ENCODE results near the gene C1QTNF1.

Gene C1QTNF1

DNA sequence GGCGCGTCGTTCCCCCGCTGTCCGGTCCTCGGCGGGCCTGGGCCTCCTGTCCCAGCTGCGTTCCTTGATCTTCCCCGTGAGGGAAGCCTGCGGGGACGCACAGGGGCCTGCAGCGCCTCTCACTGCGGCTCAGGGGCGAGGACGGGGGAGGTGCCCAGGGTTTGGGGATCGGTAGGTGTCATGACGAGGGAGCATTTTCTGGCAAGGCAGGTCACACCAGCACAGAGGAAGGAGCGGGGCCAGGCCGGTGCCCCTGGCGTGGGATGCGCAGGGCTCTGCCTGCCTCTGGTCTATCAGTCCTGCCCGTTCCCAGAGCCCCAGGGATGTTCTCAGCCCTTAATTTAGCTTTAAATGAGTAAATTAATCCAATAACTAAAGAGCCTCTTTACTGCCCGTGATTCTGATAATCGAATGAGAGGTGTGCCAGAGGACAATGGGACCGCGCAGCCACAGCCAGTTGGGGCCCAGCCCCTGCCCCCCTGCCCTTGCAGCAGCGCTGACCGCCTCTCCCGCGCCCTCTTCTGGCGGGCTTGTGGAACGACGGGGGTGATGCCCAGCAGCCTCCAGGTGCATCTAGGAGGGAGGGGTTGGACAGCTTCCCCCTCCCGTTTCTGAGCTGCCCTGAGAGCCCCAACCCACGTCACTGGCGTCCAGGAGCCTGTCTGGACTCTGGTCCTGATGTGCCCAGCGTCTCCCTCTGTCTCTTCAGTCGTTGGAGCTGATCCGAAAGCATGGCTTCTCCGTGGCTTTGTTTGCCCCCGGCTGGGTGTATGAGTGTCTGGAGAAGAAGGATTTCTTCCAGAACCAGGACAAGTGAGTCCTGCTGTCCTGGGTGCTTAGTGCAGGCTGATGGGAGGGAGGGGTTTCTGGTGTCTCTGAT is 58.6 kb downstream of the C1QTNF1 start:
- no peak for DNase-seq

DNA sequence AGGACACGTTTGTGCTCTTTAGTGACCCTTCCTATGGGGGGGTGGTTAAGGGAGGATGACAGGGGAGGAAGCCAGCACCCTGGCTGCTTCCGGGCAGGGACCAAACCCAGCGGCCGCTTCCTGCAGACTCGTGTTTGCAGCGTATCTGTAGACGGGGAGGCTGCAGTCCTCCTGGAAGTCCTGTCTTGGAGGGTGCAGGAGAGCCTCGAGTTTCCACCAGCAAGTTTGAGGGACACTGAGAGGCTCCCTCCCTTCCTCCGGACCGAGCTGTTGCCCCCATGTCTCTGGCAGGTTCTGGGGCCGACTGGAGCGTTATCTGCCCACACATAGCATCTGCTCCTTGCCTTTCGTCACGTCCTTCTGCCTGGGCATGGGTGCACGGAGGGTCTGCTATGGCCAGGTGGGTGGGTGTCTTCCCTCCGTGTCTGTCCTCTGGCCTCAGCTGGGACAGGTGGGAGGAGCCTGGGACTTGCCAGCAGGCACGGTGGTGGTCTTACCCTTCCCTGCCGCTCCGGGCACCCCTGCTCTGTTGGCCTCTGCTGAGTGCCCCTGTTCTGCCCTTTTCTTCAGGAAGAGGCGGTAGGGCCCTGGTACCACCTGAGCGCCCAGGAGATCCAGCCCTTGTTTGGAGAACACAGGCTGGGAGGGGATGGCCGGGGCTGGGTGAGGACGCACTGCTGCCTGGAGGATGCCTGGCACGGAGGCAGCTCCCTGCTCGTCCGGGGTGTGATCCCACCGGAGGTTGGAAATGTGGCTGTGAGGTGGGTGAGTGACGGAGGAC is 59.4 kb downstream of the C1QTNF1 start:
- DNase-seq = no peak

DNA sequence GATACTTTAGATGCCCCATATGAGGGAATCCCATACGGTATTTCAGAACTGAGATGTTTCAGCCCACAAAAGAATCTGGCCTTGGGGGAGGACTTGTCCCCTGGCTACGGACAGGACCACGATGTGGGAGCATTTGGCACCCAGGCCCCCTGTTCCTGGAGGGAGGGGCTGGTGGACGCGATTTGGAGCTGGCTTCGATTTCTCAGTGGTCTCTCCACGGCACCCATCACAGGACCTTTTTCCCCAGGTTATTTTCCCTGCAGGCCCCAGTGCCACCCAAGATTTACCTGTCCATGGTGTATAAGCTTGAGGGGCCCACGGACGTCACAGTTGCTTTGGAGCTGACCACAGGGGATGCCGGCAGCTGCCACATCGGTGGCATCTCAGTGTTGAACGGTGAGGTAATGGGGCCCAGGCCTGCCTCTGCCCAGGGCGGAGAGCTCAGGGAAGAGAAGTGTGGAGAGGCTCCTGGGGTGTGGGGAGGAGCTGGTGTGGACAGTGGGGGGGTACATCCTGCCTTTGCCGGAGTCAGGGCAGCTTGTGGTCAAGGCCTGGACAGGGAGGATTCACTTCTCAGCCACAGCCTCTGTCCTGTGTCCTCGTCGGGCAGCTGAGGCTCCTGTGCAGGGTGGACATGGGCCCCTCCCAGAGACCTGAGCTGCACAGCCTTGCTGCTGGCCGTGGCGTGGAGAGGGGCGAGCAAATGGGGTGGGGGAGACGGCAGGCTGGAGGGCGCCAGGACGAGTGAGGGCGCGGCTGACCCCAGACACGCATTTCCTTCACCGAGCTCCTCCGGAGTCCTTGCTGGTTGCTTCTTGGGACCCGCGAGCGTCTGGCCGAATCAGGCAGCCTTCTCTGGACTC is 60.6 kb downstream of the C1QTNF1 start:
- DNase-seq = no peak

DNA sequence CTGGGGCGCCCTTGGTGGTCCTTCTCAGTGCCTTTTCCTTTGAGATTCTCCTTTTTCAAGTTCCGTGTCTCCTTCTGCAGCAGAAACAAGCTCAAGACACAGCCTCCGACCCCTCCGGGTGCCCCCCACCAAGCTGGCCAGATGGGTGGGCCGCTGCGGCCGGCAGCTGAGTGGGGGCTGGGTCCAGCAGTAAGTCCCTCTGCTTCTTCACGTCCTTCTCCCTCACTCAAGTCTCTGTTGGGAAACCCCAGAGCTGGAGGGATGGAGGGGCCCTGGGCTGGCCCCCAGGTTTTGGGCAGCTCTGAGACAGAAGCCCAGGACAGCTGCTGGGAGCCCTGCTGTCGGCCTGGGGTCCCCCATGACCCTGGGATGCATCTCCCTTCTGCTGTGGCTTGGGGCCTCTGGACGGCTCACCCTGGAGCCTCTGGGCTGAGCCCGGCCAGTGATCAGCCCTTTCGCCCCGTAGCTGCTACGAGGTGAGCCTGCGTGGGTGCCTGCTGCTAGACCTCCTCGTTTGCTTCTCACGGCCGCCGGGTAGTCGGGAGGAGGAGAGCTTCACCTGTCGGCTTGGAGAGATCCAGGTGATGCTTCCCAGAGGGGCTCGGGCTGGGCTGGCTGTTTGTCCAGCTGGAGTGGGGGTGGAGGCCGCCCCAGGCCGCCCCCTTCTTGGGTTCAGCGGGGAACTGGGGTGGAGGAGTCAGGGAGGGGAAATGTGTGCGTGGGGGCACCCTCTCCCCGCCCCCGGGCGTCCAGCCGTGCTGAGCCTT is 61.4 kb downstream of the C1QTNF1 start:
- DNase-seq = no peak

DNA sequence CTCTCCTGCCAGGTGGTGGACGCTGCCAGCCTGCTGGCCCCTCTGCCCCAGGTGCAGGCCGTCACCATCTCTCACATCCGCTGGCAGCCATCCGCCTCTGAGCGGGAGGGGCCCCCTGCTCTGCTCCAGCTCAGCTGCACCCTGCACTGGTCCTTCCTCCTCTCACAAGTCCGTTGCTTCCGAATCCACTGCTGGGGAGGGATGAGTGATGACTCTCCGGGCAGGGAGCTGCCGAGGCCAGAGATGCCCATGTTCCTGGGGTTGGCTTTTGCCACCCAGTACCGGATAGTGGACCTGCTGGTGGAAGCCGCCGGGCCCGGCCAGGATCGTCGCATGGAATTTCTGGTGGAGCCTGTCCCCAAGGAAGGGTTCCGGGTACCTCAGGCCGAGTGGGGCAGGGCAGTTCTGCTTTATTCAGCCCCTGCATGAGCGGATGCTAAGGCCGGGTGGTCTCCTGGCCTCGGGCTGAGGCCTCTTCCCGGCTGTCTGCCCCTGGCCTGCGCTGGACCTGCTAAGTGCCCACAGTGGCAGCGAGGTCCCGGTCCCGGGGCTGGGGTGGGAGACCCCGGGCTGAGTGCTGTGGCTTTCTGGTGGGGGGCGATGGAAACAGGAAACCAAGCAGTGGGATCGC is 62.1 kb downstream of the C1QTNF1 start:
- DNase-seq = no peak

DNA sequence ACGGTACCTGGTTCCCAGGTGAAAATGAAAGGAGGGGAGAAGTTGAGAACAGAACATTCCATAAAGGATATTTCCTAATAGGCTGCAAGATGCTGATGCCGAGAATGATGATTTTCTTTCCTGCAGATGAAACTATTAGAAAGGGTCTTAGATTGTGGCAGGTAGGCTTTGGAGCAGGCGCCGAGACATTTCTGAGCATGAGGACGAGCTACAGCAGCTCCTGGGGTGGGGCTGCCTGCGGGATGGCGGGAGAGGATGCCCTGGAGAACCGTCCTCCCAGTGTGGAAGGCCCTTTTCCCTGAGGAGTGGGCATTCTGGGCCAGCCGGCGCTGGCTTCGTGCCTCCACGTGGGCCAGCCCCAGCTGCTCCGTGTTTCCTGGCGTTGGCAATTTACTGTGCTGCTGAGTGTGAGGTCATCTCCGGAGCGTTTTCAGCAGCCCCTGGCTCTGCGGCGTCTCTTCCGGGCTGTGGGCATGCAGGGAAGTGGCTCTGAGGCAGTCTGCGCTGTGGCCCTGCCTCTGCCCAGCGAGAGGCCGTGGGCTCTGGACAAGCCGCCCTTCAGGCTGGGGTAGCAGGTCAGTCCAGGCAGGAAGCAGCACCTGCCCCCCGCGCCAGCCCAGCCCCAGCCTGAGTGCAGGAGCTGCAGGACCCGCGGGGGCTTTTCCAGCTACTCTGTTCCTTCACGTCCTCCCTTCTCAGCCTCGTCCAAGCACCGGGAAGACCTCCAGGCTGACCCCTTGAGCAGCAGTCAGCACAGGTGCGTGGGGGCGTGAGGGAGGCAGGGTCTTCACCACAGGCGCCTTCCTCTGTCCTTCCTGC is 62.8 kb downstream of the C1QTNF1 start:
- DNase-seq = no peak

DNA sequence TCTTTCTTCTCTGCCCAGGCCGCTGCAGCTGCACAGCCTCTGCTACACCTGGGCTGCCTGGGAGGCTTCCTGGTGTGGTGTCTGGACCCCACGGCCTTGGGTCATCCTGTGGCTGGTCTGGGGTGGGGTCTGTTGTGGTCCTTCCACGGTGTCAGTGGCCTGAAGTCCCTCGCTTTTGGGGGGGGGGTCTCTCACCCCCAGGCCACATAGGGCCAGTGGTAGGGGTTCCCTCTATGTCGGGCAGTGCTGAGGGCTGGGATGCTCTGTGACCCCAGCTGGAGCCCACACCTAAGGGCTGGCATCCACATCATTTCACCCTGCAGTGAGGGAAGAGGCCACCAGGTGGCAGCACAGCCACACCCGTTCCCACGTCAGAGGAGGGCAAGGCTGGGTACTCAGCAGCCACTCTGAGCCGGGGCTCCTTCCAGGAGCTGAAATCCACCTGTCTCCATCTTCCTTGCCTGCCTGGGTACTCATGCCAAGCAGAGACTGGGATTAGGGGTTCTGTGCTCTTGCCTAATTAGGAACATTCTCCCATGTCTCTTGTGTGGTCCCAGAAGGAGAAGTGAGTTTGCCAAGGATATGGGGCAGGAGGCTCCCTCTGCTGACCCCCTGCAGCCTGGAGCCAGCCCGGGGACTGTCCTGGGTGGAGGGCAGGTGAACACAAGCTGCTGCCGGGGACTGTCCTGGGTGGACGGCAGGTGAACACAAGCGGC is 63.6 kb downstream of the C1QTNF1 start:
- peak; percentile 32 for DNase-seq

DNA sequence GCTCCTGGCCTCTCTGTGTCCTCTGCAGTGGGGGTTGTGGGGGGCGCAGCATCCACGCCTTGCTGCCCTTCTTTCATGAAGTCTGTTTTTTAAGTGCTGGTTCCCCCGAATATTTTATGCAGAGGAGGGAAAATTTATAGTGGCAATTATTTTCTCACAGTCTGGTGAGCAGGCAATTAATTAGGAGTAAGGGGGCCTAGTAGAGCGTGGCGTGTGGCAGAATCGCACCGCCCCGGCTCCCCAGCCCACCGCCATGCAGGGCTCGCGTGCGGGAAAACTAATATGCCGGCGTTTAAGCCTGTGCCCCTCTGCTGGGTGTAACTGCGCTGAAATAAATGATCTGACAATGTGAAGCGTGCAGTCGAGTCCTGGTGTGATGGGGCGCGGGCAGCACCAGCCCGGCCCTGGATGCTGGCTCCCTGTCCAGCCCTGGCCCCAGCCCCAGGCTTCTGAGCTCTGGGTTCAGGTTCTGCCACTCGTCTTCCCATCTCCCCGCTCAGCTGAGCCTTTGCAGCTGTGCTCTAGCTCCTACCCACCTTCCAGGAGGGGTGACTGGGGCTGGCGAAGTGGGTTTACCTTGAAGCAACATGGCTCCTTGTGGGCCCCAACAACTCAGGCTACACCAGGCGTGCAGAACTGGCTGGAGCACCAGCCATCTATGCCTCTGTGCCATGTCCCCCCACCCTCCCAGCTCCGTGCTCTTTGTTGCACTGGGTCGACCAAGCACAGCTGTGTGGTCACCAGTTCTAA is 64.5 kb downstream of the C1QTNF1 start:
- no peak for DNase-seq

DNA sequence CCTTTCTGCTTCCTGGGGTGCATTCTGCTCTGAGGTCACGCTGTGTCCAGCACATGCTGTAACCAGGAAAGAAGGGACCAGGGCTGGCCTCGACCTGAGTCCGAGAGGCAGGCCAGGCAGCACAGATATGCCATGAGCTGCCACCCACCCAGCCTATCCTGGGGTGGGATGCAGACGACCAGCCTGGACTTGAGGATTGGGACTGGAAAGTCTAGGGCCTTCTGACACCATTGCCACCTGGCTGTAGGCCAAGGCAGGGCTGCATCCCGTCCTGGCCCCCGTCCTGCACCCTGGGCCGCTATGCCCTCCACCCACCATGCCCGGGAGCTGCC is 65.0 kb downstream of the C1QTNF1 start:
- DNase-seq = no peak

DNA sequence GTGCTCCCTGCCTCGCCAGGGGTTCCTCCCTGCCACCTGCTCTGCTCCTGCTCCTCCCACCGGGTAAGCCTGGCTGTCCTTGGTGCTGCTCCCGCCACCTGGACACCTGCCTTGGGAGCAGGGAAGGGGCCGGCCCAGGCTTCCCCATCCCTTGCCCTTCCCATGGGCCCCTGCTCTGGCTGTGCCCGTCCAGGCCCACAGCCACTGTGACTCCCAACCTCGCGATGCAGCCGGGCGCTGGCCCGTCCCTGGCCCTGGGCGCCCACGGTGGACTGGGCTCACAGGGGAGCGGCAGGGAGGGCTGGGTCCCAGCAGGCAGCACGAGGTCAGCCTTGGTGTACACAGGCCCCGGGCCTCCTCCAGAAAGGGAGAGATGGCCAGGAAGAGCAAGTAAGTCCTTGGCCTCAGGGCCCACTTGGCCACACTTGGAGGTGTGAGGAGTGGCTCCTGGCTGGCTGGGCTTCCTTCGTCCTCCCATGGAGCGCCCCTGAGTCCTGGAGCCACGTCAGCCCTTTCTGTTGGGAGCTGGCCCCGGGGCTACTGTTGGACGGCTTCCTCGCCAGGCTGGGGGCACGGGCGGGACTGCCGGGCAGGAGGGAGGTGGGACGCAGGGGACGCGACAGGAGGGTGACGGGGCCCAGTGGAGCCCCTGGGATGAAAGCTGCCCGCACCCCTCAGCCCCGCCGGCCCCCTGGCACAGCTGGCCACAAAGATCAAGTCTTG is 65.9 kb downstream of the C1QTNF1 start:
- no peak for DNase-seq

DNA sequence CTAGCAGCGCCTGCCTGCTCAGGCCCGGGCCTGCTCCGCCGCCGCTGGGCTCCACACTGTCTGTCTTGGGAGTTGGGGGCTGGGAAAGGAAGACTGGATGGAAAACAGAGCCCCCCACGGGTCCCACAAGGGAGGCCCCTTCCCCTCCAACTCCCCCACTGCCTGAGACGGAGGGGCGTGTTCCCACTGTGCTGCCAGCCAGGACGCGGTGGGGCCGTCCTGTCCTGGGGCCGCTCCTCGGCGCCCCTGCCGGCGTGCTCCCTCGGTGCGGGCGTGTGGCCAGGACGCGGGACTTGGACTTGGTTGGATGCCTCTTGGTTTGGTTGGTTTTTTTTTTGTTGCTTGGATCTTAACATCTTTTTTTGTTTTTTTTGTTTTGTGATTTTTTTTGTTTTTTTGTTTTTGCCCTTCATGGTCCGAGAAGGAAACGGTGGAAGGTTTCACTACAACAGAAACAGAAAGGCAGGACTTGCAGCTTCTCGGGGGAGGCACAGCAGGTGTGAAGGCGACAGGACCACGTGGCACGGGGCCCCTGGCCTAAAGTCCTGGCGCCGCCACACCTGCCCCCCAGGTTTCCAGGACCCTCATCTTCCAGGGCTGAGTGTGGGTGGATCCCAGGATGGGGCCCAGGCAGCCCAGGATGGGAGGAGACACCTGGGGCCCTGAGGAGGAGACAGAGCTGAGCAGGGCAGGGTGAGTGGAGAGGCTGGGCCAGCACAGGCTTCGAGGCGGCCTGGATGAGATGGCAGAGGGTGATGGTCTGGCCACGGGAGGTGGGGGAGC is 66.7 kb downstream of the C1QTNF1 start:
- DNase-seq = no peak

DNA sequence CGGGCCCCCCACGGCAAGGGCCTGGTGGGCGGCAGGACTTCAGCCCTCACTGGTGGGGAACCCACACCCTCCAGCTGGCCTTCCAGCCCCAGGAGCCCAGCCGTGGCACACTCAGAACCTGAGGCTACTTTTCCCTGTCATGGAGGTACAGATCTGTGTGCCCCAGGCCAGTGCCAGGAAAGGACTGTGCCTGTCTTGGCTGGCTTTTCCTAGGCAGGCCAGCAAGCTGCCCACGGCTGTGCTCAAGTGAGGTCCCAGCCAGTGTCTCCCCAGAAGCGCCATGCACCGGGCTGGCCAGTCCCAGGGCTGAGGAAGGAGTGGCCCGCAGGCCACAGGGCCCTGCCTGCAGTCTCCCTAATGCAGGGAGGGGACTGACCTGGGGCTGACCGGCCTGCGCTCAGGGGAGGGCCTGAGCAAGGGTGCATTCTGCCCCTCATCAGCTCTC is 67.3 kb downstream of the C1QTNF1 start:
- no peak for DNase-seq

DNA sequence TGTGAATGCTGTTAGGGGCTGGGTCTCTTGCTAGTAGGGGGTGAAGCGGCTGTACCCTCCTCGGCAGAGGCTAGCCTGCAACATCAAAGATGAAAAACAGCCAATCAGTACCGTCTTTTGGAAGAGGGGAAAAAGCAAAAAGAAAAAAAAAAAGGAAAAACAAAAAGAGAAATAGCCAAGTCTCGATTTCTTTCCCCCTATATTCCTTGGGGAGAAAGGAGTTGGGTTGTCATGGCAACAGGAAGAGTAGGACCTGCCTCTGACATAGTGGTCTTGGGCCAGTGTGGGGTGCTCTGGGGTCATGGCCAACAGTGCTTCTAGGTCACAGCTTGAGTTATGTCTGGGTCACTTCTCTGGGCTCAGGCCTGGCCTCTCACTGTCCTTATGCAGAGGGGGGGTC is 68.6 kb downstream of the C1QTNF1 start:
- no peak for DNase-seq

DNA sequence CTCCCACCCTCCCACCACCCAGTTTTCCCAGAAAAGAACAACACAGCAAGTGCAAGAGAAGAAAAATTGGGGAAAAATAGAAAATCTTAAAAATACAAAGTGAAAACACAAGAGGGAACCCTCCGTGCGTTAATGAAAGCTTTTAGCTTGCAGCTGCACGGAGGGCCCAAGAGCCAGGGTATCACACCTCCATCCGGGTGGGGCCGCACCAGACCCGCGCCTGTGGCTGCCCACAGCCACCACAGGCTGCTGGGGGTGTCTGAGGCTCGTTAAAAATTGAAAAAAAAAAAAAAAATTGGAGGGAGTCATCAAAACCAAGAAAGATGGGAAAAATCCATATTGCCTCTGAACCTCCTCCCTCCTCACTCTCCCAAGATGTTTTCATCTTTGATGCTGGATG is 69.3 kb downstream of the C1QTNF1 start:
- DNase-seq = no peak

DNA sequence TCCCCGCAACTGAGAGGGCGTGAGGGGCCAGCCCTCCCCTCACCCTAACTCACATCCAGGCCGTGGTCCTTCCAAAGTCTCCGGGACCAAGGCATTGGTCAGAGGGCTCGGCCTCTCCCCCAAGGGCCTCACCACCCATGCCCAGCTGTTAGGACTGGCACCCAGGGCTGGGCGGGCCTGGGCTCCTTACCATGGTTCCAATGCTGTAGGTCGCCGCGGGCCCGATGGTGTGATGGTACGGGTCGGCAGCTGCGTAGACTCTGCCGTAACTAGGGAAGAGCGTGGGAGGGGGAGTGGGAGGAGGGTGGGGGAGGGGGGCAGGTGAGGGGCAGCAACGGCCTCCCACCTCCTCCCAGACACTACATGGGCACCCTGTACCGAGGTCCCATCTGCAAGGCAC is 70.3 kb downstream of the C1QTNF1 start:
- no peak for DNase-seq

DNA sequence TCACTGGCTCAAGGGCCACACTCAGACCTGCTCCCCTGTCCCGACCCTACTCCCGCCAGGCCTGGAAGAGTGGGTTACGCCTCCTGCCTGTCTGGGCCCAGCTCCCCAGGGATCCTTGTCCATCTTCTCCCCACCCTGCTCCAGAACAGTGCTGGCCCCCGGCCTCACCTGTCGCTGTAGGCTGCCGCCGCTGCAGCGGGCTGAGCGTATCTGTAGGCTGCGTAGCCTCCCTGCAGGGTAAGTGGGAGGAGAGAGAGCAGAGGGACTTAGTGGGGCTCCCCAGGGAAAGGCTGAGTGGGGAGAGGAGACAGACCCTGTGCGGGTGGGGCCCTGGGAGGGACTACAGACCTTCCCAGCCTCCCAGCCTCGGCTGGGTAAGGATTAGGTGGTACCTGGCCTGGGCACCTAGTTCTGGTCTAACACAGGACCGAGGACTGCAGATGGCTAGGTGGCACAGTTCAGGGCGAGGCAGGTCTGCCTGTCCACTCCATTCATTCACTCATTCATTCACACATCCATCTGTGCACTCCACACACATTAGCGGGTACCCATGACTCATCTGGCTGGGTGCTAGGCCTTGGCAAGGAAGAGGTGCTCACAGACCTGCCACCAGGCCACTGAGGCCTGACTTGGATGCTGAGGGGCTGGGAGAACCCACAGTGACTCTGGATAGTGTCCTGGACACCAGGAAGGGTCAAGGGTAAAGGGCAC is 71.5 kb downstream of the C1QTNF1 start:
- DNase-seq = no peak

DNA sequence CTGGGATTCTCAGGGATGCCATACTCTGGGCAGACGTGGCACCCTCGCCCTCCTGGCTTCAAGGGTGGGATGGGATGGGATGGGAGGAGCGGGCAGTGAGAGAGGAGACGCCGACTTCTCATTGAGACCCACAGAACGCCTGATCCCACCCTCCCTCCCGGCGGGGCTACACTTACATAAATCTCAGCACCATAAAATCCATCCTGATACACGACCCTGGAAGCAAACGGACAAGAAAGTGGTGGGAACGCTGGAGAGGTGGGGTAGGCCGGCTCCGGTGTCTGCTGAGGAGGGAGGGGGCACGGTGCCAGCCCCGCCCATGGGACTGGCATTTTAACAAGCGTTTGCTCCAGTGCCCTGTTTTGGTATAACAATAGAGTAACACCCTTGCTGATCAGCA is 72.5 kb downstream of the C1QTNF1 start:
- no peak for DNase-seq
